Measurements from ENCODE around the gene UGT2B10.

The UGT2B10 gene

DNA sequence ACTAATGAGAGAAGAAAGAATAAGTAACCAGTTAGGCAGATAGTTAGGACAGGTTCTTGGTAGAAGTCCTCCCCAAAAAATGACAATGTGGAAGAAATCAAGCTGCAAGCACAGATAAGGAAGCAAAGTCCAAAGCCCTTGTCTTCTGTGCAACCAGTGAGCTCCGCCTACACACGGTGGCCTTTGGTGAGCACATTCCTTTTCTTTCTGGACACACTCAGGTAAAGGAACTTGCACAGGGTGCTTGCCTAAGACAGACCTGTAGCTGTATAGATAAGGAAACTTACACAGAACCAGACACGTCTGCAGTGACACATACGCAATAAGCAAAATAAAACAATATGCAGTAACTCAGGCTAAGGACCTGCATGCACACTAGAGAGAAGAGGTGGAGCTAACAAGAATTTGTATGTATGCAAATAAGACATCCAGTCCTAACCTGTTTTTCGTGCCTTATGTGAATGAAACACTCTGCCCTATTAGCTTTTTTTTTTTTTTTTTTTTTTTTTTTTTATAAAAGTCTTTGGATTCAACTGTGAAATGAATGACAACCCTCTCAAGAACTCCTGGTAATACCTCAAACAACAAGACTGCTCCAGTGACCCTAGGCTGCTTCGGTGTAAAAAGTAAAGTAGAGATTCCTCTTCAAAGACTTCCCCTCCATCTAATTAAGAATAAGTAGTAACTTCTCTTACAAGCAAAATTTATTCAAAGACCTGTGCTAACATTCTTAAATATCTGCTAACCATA, 48.8 kb downstream of the UGT2B10 start:
- no peak overlapping the region for H4K8ac ChIP-seq (ENCODE audit: low read depth, low read length)
- no peaks in the 10 kb centered on the region for H3K79me2 ChIP-seq (ENCODE audit: control insufficient read depth, insufficient read depth, low read length)
- no peak overlapping the region for H3K56ac ChIP-seq (ENCODE audit: low read length)
- no peak overlapping the region for H3K4me3 ChIP-seq (ENCODE audit: low read length)
- H3K23ac ChIP-seq (ENCODE audit: low read length): no peak overlapping the region
- H2AK5ac ChIP-seq (ENCODE audit: low read length): no peak overlapping the region
- no peaks in the 10 kb centered on the region for H3K79me1 ChIP-seq (ENCODE audit: low read length)
- no CpG with 5 or more reads among the region's 6 CpGs for WGBS (ENCODE audit: extremely low coverage, insufficient coverage, low lambda C conversion rate)
- H3K4me1 ChIP-seq (ENCODE audit: control insufficient read depth, low read depth, low read length): no peaks in the 10 kb centered on the region
- H2BK5ac ChIP-seq (ENCODE audit: low read length): no peak overlapping the region
- no peaks in the 10 kb centered on the region for H3K27me3 ChIP-seq (ENCODE audit: insufficient read depth, low read length, poor library complexity)
- H2BK15ac ChIP-seq (replicated peaks; ENCODE audit: low read depth): no peak overlapping the region
- H3K36me3 ChIP-seq (ENCODE audit: control insufficient read depth, insufficient read depth, low read length): no peaks in the 10 kb centered on the region
- no peak overlapping the region for H3K9ac ChIP-seq (ENCODE audit: low read length)
- DNase-seq: no peak
- H3K4ac ChIP-seq (ENCODE audit: low read depth, low read length): no peak overlapping the region
- no peak overlapping the region for H4K5ac ChIP-seq (ENCODE audit: low read length)
- no peak overlapping the region for H3K27ac ChIP-seq (ENCODE audit: low read depth, low read length)
- H3K4me2 ChIP-seq (ENCODE audit: low read length): no peak overlapping the region
- no peak overlapping the region for H2BK120ac ChIP-seq (ENCODE audit: low read depth, low read length)
- no peak overlapping the region for H3K18ac ChIP-seq (ENCODE audit: low read length)

DNA sequence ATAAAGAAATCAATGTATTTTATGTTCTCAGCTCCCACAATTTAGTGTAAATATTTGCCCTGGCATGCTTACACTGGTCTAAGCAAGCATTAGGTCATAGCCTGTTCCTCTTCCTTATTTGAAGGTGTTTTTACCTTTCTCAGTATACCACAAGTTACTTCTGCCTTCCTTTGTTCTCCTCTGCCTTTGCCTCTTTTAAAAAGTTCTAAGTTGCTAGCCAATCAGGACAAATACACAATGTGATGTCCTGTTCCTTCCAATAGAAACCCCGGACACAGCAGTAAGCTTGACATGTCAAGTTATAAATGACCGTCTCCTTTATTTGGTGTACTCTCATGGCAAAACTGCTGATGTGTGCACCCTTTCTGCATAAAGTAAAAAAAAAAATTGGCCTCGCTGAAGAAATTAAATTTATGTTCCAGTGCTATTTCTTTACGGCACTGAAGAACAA, 49.4 kb downstream of the UGT2B10 start:
- H3K4me3 ChIP-seq (ENCODE audit: low read length): no peak overlapping the region
- no peak overlapping the region for H2BK5ac ChIP-seq (ENCODE audit: low read length)
- H4K5ac ChIP-seq (ENCODE audit: low read length): no peak overlapping the region
- no peak overlapping the region for H3K56ac ChIP-seq (ENCODE audit: low read length)
- no peak overlapping the region for H2AK5ac ChIP-seq (ENCODE audit: low read length)
- no peaks in the 10 kb centered on the region for H3K79me2 ChIP-seq (ENCODE audit: control insufficient read depth, insufficient read depth, low read length)
- no CpG with 5 or more reads among the region's 4 CpGs for WGBS (ENCODE audit: extremely low coverage, insufficient coverage, low lambda C conversion rate)
- H3K27ac ChIP-seq (ENCODE audit: low read depth, low read length): no peak overlapping the region
- no peaks in the 10 kb centered on the region for H3K36me3 ChIP-seq (ENCODE audit: control insufficient read depth, insufficient read depth, low read length)
- H3K4me2 ChIP-seq (ENCODE audit: low read length): no peak overlapping the region
- H3K79me1 ChIP-seq (ENCODE audit: low read length): no peaks in the 10 kb centered on the region
- no peak overlapping the region for H2BK120ac ChIP-seq (ENCODE audit: low read depth, low read length)
- no peaks in the 10 kb centered on the region for H3K27me3 ChIP-seq (ENCODE audit: insufficient read depth, low read length, poor library complexity)
- H3K4ac ChIP-seq (ENCODE audit: low read depth, low read length): no peak overlapping the region
- H3K18ac ChIP-seq (ENCODE audit: low read length): no peak overlapping the region
- H3K4me1 ChIP-seq (ENCODE audit: control insufficient read depth, low read depth, low read length): no peaks in the 10 kb centered on the region
- no peak overlapping the region for H3K23ac ChIP-seq (ENCODE audit: low read length)
- no peak overlapping the region for H2BK15ac ChIP-seq (replicated peaks; ENCODE audit: low read depth)
- DNase-seq: no peak
- no peak overlapping the region for H3K9ac ChIP-seq (ENCODE audit: low read length)
- no peak overlapping the region for H4K8ac ChIP-seq (ENCODE audit: low read depth, low read length)

DNA sequence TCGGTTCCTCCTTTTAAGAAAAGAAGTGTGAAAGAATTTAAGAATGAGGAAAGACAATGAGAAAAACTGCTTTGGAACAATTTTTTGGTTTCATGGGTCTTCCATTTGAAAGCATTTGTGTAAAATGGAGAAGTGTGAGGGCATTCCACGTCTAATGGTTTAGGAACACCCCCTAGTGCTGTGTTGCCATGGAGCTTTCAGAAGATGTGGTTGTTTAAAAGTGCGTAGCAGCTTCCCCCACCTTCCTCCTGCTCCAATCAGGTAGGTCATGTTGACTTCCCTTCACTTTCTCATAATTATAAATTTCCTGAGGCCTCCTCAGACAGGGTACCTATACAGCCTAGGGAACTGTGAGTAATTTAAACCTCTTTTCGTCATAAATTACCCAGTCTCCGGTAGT, 50.0 kb downstream of the UGT2B10 start:
- H2AK5ac ChIP-seq (ENCODE audit: low read length): no peak overlapping the region
- H3K56ac ChIP-seq (ENCODE audit: low read length): no peak overlapping the region
- no peaks in the 10 kb centered on the region for H3K4me1 ChIP-seq (ENCODE audit: control insufficient read depth, low read depth, low read length)
- no peak overlapping the region for H4K8ac ChIP-seq (ENCODE audit: low read depth, low read length)
- H2BK120ac ChIP-seq (ENCODE audit: low read depth, low read length): no peak overlapping the region
- H3K4me3 ChIP-seq (ENCODE audit: low read length): no peak overlapping the region
- no peak overlapping the region for H2BK15ac ChIP-seq (replicated peaks; ENCODE audit: low read depth)
- no peak overlapping the region for H3K18ac ChIP-seq (ENCODE audit: low read length)
- no peak overlapping the region for H3K9ac ChIP-seq (ENCODE audit: low read length)
- H4K5ac ChIP-seq (ENCODE audit: low read length): no peak overlapping the region
- no peaks in the 10 kb centered on the region for H3K36me3 ChIP-seq (ENCODE audit: control insufficient read depth, insufficient read depth, low read length)
- no peaks in the 10 kb centered on the region for H3K79me2 ChIP-seq (ENCODE audit: control insufficient read depth, insufficient read depth, low read length)
- no peak overlapping the region for H3K4ac ChIP-seq (ENCODE audit: low read depth, low read length)
- H2BK5ac ChIP-seq (ENCODE audit: low read length): no peak overlapping the region
- H3K27me3 ChIP-seq (ENCODE audit: insufficient read depth, low read length, poor library complexity): no peaks in the 10 kb centered on the region
- no peak overlapping the region for H3K27ac ChIP-seq (ENCODE audit: low read depth, low read length)
- DNase-seq: peak; percentile 11
- no CpG with 5 or more reads among the region's 5 CpGs for WGBS (ENCODE audit: extremely low coverage, insufficient coverage, low lambda C conversion rate)
- no peaks in the 10 kb centered on the region for H3K79me1 ChIP-seq (ENCODE audit: low read length)
- H3K4me2 ChIP-seq (ENCODE audit: low read length): no peak overlapping the region
- no peak overlapping the region for H3K23ac ChIP-seq (ENCODE audit: low read length)

DNA sequence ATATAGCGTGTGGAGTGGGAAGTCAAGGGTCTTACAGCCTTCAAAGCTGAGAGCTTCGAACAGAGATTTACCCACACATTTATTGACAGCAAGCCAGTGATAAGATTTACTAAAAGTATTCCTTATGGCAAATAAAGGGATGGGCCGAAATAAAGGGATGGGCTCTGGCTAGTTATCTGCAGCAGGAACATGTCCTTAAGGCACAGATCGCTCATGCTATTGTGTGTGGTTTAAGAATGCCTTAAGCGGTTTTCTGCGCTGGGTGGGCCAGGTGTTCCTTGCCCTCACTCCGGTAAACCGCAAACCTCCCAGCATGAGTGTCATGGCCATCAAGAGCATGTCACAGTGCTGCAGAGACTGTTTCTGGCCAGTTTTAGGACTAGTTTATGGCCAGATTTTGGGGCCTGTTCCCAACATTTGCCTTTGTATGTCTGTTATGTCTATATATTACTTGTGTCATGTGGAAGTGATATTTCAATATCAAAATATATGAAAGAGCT, 53.5 kb downstream of the UGT2B10 start:
- H3K18ac ChIP-seq (ENCODE audit: low read length): no peak overlapping the region
- no CpG with 5 or more reads among the region's 8 CpGs for WGBS (ENCODE audit: extremely low coverage, insufficient coverage, low lambda C conversion rate)

DNA sequence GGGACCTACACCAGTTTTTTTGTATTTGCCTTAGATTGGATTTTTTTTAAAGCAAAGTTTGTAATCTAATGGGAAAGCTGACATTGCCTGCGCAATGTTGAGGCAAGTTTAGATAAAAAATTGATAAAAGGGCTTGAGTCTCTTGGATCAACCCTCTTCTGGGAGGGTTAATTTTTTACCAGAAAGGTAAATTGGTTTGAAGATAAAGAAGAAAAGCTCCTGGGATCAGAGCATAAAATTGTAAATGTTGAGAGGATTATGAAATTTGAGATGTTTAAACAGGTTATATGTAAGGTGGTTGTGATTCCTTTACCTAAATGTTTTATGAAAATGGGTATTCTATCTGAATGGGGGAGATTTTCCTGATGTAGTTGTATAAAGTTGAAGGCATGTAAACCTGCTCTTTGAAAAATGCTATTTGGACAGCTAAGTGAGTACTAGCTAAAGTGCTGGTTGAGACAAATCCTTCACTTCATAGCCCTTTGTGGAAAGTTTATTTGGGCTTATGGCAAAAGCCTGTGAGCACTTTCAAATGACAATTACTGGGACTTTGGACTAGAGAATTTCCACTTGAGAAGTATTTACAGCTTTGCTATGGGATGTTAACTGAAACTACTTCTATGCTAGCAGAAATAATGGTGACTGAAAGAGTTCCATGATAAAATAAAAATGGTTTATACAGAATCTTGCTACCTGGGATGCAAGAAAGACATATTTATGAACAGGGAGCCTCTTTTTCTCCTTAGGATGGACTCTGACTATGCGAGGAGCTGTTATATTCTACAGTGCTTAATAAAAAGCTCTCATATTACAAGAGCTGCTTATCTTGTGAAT, 56.2 kb downstream of the UGT2B10 start:
- Histone ChIP-seq H3K27ac (ENCODE audit: low read depth, low read length) (no peak overlapping the region), H2BK120ac (ENCODE audit: low read depth, low read length) (no peak overlapping the region), H3K79me1 (ENCODE audit: low read length) (no peaks in the 10 kb centered on the region), H3K4me2 (ENCODE audit: low read length) (no peak overlapping the region), H3K4me1 (ENCODE audit: control insufficient read depth, low read depth, low read length) (no peaks in the 10 kb centered on the region), H3K23ac (ENCODE audit: low read length) (no peak overlapping the region), H3K4me3 (ENCODE audit: low read length) (no peak overlapping the region), H2AK5ac (ENCODE audit: low read length) (no peak overlapping the region), H2BK15ac (replicated peaks; ENCODE audit: low read depth) (no peak overlapping the region), H3K18ac (ENCODE audit: low read length) (no peak overlapping the region), H3K36me3 (ENCODE audit: control insufficient read depth, insufficient read depth, low read length) (no peaks in the 10 kb centered on the region), H3K79me2 (ENCODE audit: control insufficient read depth, insufficient read depth, low read length) (no peaks in the 10 kb centered on the region), H3K9ac (ENCODE audit: low read length) (no peak overlapping the region), H4K5ac (ENCODE audit: low read length) (no peak overlapping the region), H3K4ac (ENCODE audit: low read depth, low read length) (no peak overlapping the region), H3K27me3 (ENCODE audit: insufficient read depth, low read length, poor library complexity) (no peaks in the 10 kb centered on the region), H3K56ac (ENCODE audit: low read length) (no peak overlapping the region), H4K8ac (ENCODE audit: low read depth, low read length) (no peak overlapping the region), H2BK5ac (ENCODE audit: low read length) (no peak overlapping the region)
- DNase-seq: no peak
- WGBS (ENCODE audit: extremely low coverage, insufficient coverage, low lambda C conversion rate): no CpG with 5 or more reads among the region's 2 CpGs

More for the DNA sequence above, 53.5 kb downstream of the UGT2B10 start:
- no peak overlapping the region for H2BK120ac ChIP-seq (ENCODE audit: low read depth, low read length)
- H4K5ac ChIP-seq (ENCODE audit: low read length): no peak overlapping the region
- H3K36me3 ChIP-seq (ENCODE audit: control insufficient read depth, insufficient read depth, low read length): no peaks in the 10 kb centered on the region
- H3K4ac ChIP-seq (ENCODE audit: low read depth, low read length): no peak overlapping the region
- no peak overlapping the region for H3K27ac ChIP-seq (ENCODE audit: low read depth, low read length)
- no peak overlapping the region for H3K4me2 ChIP-seq (ENCODE audit: low read length)
- H3K27me3 ChIP-seq (ENCODE audit: insufficient read depth, low read length, poor library complexity): no peaks in the 10 kb centered on the region
- no peak overlapping the region for H3K23ac ChIP-seq (ENCODE audit: low read length)
- no peak overlapping the region for H2BK15ac ChIP-seq (replicated peaks; ENCODE audit: low read depth)
- H2AK5ac ChIP-seq (ENCODE audit: low read length): no peak overlapping the region
- no peak overlapping the region for H3K4me3 ChIP-seq (ENCODE audit: low read length)
- no peak overlapping the region for H4K8ac ChIP-seq (ENCODE audit: low read depth, low read length)
- H3K79me2 ChIP-seq (ENCODE audit: control insufficient read depth, insufficient read depth, low read length): no peaks in the 10 kb centered on the region
- no peak for DNase-seq
- no peaks in the 10 kb centered on the region for H3K79me1 ChIP-seq (ENCODE audit: low read length)
- no peak overlapping the region for H2BK5ac ChIP-seq (ENCODE audit: low read length)
- no peaks in the 10 kb centered on the region for H3K4me1 ChIP-seq (ENCODE audit: control insufficient read depth, low read depth, low read length)
- no peak overlapping the region for H3K56ac ChIP-seq (ENCODE audit: low read length)
- H3K9ac ChIP-seq (ENCODE audit: low read length): no peak overlapping the region
